DMS 273 treated with DMSO at 0.1 percent for 48 hours (cell line): Measurements from ENCODE around the gene ADGRB3.
A peak's percentile ranks its signal among the peaks of the same experiment; 100 is the strongest.
"Not testable (repeated sequence)": the region's sequence is repeated elsewhere in the genome, so short reads cannot be mapped to it uniquely, and the experiment has no call there.

Experiments
- DNase-seq: peaks from one replicate; lab custom pipeline; 2025; lab: John Stamatoyannopoulos, UW

ADGRB3 gene

GRCh38 chr6:69422475-69422874 is 787.4 kb downstream of the ADGRB3 start:
- peak; percentile 1 for DNase-seq

- no peak for DNase-seq
Measured at GRCh38 chr6:69423785-69424184, 788.7 kb downstream of the ADGRB3 start.

- no peak for DNase-seq
Measured at GRCh38 chr6:69424581-69424980, 789.5 kb downstream of the ADGRB3 start.

- no peak for DNase-seq
Measured at GRCh38 chr6:69427882-69428281, 792.8 kb downstream of the ADGRB3 start.

- DNase-seq, result not testable (repeated sequence)
Measured at GRCh38 chr6:69432168-69432567, 797.1 kb downstream of the ADGRB3 start.

GRCh38 chr6:69433116-69433515 is 798.0 kb downstream of the ADGRB3 start:
- not testable (repeated sequence) for DNase-seq

GRCh38 chr6:69438113-69438512 is 803.0 kb downstream of the ADGRB3 start:
- DNase-seq, result no peak
